Embryonic facial prominence (tissue), 1 donor: ENCODE results near the gene SLC25A25.

ENCODE experiments used
- DNase-seq: peaks from one replicate; pipeline ENCODE4 v3.0.0-alpha.2; 2016; ENCODE audit errors: extremely low spot score

SLC25A25 gene

DNA sequence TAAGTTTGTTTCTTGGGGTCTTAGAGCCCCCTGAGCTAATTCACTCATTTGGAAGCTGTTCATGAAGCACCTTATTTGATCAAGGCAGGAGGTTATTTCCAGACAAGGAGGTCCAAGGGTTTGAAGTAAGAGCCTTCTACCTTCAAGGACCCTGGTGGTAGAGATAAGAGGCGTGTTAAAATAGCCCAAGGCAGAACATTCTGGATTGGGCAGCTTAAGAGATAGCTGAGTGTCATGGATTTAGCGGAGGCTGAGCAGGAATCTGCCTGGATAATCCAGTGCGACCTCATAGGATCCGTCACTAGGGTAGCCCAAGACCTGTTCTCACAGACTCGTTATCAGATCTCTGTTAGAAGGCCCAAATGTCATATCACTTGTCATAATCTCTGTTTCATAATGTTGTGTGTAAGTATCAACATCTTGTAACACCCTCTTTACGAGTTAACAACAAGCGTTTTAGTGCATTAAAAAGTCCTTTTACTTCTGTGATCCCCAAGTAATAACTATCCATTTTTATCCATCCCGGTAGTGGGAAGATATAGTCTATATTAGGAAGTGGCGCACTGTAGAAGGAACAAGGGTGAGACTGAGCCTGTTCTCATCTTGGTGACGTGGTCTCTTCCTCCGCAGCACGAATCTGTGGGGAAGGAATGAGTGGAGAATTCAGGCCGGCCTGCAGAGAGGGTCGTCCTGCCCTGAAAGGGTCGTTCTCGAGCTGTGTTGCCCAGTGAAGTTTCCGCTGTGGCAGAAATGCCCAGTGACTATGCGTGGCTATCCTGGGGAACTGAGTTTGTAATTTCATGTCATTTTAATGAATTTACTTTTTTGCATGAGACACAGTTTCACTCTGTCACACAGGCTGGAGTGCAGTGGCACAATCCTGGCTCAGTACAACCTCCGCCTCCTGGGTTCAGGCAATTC, 28.8 kb downstream of the SLC25A25 start:
- DNase-seq = no peak

DNA sequence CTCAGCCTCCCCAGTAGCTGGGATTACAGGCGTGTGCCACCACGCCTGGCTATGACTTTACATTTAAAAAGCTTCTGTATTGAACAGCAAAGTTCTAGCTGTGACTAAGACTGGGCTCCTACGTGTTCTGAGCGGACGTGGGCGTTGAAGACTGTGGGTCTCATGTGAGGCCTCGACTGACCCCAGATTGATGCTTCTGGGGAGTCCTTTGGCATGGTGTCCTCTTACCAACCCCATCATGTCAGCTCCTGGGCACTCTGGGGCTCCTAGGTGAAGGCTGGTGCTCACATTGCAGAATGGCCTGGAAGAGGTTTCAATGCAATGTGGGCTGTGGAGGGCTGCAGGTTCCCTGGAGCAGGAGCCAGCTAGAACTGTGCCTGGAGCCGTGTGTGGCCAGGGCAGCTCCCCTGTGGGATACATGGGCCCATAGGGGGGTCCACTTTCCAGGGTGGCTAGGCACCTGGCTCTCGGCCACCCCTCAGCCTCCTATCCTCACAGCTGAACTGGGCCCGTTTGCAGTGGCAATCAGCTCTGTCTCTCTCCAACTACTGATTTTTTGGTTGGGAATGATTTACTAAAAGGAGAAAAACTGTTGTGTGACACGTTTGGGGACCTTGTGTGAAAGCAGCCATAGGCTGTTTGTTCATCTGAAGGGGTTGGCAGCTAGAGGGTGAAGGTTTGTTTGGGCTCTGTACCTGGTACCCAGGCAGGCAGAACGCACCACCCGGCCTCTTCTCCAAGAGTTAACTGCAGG, 29.7 kb downstream of the SLC25A25 start:
- no peak for DNase-seq

DNA sequence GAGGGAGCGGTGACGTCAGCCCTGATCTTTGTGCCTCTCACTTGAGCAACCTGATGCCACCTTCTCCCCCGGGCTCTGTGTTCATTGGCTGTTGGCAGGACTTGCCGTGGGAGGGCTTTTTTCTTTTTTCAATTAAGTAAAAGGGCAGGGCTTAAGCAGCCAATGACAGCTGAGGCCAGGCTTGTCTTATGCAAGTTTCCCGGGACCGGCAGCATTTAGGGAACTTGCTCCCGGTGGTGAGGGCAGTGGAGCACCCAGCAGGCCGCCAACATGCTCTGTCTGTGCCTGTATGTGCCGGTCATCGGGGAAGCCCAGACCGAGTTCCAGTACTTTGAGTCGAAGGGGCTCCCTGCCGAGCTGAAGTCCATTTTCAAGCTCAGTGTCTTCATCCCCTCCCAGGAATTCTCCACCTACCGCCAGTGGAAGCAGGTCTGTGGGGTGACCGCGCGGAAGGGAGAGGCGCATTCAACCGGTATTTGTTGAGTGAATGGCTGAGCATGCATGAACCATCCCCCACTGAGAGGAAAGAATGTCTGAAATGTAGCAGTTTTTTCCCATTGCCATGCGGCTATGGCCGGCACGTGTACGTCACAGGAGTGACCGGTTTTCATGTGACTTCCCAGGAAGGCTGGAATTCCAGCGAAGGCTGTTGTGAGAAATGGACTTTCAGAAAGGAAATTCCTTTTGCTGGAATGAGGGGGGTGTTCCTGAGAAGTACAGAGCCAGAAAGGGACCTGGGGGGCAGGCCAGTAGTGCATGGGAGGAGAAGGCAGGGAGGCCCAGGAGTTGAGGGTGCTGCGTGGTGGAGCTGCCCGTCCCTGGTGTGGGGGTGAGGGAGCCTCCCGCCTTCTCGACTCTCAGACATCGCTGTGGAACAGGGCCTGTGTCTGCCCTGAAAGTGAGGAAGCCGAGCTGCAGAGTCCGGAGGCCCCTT, 30.5 kb downstream of the SLC25A25 start:
- peak; percentile 90 for DNase-seq

DNA sequence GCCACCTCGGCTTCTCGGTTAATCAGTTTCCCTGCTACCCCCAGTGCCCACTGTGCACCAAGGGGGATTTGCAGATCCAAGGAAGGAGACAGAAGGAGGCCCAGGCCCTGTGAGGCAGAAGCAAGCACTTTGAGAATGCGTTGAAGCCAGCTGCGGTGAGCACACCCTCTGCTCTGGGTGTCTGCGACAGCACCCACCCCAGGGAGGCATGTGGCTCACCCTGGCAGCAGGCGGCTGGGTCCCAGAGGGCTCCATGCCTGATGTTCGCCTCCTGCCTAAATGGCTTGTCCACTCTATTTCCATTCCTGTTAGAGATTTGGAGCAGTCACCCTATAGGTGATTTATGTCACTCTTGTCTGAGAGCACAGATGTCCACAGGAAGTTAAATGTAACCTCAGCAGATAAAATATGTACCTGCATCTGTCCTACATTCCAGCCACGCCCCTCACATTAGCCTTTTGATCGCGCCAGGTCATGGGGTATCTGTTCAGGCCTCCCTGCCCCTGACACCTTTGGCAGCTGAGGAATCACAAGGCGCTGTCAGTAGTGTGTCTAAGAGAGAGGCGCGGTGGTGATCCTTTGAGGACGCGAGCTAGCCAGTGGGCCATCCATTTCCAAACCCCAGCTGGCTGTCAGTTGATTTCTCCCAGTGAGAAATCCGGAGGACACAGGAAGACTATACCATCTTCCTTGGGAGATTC, 31.3 kb downstream of the SLC25A25 start:
- DNase-seq = no peak

DNA sequence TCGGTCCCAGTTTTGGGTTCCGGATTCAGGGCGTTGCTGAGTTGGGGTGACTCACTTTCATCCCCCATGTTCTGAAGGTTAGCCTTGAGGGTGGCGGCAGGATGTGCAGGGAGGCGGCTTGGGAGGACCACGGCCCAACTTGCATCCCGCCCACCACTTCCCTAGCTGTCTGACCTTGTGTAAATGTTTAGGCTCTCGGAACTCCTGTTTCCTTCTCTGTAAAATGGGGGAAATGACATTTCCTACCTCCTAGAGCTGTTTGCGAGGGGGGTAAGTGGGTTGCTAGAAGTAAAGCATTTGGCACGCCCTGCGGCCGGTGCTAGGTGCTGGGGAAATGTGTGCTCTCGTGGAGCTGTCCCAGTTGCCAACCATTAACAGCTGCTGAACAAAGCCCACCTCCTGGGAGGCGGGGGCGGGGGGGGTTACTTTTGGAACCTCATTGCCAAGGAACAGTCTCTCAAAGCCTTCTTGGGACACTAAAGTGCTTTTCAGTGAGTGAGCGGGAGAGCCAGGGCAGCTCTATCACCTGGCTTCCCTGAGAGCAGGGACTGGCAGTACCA, 32.0 kb downstream of the SLC25A25 start:
- no peak for DNase-seq

DNA sequence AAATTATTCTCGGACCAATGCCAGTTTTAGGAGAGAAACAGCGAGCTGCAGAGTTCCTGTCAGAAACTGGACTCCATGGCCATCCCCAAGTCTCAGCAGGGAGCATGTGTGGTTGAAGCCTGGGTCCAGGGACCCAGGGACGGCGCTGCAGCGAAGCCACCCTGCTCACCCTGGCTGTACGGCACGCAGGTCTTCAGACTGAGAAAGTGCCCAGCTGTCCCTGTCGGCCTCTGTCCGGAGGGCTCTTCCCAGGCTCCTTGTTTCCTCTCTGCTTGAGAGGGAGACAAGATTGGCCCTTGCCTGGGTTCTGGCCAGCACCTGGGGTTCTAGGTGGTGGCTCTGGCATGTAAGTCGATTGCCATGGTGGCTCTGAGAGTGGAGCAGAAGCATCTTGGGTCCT, 32.5 kb downstream of the SLC25A25 start:
- DNase-seq = no peak

DNA sequence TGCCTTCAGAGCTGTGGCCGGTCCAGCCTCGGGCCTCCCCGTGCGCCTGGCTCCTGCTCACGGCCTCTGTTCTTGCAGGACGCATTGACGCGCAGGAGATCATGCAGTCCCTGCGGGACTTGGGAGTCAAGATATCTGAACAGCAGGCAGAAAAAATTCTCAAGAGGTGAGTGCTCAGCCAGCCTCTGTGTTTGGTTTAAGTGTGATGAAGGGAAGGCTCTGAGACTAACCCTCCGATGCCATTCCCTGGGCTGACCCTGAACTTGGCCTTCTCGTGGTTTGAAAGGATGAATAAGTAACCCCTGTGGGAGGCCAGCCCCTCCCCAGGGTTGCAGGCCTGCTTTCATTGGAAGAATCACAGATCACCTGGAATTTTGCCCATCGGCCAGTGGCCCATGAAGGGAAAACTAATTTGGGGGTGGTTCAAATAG, 33.2 kb downstream of the SLC25A25 start:
- DNase-seq = no peak

DNA sequence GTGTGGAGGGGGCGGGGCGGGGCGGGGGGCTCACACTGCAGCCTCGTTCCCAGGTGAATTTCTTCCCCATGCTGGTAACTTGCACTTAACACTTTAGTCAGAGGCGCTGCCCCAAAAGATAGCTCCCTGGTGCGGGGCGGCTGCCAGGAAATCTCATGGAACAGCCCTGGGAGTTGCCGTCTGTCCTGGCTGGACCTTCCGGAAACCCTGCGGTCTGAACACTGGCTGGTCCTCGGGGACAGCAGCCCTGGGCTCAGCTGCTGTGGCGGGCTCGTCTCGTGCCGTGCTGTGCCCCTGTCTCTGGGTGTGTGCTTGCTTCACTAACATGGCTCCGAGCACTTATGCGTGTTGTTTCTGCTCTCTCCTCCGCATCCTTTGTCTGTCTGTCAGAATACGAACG, 33.7 kb downstream of the SLC25A25 start:
- DNase-seq = no peak

DNA sequence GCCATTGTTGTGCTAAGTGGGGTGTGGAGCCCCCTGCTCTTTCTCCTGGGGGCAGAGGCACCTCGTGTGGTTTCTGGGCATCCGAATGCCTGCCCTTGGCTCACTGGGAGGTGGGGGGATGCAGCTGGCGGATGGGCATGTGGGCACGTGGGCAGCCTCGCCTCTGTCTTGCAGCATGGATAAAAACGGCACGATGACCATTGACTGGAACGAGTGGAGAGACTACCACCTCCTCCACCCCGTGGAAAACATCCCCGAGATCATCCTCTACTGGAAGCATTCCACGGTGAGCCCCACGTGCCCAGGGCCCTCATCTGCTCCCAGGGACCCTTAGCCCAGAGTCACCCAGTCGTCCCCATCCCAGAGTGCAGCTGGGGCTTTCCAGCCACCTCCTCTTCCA, 34.2 kb downstream of the SLC25A25 start:
- DNase-seq = no peak

DNA sequence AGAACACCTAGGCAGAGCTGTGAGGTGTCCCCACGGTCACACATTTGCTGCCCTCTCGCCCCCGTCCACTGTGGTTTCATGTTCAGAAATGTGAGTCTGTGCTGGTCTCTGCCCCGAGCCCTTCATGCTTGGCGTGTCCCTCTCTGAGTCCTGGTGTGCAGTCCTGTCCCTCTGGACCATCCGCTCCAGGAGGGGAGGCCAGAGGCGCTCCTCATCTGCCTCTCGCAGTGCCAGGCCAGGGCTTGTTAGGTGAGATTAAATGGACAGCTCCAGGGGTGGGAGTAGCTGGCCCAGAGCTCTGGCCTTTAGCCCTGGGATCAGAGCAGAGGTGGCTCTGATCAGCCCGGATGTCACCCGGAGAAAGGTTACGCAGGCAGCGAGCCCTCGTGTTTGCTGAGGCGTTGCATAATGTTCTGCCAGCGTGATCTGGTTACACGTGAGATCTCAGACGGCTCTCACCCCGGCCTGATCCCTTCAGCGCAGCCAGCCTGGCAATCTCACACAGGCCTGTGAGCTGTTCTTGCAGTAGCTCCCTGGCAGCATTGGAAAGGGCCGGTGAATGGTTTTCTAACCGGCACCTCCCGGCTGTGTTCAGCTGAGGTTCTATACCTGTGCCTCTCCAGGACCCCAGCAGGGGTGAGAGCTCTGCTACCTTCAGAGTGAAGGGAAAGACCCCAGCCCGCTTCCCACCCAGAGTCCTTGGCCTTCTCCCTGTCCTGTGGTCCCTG, 35.0 kb downstream of the SLC25A25 start:
- no peak for DNase-seq

DNA sequence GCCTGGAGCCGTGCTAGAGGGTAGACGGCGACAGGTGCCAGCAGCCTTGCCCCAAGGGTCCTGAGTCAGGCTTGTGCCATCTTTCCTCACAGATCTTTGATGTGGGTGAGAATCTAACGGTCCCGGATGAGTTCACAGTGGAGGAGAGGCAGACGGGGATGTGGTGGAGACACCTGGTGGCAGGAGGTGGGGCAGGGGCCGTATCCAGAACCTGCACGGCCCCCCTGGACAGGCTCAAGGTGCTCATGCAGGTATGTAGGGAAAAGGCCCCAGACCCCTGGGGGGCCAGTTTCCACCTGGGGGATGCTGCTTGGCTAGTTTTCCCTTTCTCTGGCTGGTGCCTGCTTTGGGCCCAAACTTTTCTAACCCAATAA, 35.5 kb downstream of the SLC25A25 start:
- DNase-seq = no peak

DNA sequence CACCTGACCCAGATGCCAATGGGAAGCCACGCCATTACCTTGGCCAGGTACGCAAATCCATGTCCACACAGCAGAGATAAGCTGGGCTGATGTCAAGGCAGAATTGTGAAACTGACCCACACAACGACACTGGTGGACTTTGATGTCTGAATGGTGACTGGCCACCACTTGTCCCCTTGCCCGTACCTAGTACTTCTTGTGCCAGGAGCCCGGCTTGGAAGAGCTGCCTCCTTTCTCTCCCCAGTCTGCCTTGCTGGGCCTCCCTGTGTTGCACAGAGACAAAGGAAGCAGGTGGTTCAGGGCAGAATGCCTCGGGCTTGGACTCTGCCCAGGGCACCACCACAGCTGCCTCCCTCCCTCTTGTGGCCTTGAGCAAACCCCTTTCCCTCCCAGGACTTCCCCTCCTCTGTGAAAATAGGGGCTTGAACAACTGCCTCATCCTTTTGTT, 36.2 kb downstream of the SLC25A25 start:
- DNase-seq = no peak

DNA sequence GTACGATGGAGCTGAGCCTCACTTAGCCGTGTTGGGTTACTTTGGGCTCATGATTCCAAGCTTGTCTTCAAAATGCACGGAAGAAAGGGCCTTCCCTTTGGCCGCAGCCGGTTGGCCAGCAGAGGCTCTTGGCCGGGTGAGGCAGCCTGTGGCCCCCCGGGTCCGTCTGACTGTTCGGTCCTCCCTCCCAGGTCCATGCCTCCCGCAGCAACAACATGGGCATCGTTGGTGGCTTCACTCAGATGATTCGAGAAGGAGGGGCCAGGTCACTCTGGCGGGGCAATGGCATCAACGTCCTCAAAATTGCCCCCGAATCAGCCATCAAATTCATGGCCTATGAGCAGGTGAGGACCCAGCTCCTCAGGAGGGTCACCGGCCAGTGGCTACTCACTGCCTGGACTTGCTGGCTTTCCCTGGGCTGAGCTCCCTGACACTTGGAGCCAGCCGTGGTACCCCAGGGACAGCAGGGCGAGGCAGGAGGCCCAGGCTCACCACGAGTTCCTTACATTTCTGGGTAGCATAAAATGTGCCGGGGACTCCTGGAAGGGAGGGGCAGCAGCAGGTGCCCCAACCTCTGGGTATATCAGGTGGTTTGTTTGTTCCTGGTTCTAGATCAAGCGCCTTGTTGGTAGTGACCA, 37.6 kb downstream of the SLC25A25 start:
- DNase-seq = no peak

DNA sequence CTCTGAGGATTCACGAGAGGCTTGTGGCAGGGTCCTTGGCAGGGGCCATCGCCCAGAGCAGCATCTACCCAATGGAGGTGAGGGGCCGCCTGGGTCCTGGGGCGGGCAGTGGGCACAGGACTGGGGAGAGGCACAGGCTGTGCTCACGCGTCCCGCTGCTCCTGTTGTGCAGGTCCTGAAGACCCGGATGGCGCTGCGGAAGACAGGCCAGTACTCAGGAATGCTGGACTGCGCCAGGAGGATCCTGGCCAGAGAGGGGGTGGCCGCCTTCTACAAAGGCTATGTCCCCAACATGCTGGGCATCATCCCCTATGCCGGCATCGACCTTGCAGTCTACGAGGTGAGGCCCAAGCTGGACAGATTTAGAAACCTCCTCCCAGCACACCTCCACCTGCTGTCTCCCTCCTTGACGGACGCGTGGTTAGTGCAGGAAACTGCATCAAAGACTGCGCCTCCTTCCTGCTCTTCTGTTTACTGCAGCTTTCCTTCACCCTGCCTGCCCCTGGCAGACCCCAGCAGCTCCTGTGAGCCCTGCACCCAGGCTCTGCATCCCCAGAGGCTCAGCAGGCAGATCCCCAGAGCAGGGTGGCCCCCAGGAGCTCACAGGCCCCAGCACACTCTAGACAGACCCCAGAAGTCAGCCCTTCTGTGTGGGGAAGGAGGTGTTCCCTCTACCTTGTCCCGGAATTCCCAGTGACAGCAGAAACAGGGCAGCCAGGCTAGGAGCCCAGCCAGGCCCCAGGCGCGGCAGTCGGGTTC, 38.3 kb downstream of the SLC25A25 start:
- no peak for DNase-seq

DNA sequence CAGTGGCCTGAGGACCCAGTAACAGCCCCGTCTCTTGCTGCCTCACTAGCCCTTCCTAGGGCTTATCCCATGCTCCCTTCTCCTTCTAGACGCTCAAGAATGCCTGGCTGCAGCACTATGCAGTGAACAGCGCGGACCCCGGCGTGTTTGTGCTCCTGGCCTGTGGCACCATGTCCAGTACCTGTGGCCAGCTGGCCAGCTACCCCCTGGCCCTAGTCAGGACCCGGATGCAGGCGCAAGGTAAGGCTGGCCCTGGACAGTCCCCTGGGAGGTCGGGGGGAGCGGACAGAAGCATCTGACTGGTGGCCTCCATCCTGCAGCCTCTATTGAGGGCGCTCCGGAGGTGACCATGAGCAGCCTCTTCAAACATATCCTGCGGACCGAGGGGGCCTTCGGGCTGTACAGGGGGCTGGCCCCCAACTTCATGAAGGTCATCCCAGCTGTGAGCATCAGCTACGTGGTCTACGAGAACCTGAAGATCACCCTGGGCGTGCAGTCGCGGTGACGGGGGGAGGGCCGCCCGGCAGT, 39.0 kb downstream of the SLC25A25 start:
- no peak for DNase-seq

DNA sequence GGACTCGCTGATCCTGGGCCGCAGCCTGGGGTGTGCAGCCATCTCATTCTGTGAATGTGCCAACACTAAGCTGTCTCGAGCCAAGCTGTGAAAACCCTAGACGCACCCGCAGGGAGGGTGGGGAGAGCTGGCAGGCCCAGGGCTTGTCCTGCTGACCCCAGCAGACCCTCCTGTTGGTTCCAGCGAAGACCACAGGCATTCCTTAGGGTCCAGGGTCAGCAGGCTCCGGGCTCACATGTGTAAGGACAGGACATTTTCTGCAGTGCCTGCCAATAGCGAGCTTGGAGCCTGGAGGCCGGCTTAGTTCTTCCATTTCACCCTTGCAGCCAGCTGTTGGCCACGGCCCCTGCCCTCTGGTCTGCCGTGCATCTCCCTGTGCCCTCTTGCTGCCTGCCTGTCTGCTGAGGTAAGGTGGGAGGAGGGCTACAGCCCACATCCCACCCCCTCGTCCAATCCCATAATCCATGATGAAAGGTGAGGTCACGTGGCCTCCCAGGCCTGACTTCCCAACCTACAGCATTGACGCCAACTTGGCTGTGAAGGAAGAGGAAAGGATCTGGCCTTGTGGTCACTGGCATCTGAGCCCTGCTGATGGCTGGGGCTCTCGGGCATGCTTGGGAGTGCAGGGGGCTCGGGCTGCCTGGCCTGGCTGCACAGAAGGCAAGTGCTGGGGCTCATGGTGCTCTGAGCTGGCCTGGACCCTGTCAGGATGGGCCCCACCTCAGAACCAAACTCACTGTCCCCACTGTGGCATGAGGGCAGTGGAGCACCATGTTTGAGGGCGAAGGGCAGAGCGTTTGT, 39.6 kb downstream of the SLC25A25 start:
- DNase-seq = no peak

DNA sequence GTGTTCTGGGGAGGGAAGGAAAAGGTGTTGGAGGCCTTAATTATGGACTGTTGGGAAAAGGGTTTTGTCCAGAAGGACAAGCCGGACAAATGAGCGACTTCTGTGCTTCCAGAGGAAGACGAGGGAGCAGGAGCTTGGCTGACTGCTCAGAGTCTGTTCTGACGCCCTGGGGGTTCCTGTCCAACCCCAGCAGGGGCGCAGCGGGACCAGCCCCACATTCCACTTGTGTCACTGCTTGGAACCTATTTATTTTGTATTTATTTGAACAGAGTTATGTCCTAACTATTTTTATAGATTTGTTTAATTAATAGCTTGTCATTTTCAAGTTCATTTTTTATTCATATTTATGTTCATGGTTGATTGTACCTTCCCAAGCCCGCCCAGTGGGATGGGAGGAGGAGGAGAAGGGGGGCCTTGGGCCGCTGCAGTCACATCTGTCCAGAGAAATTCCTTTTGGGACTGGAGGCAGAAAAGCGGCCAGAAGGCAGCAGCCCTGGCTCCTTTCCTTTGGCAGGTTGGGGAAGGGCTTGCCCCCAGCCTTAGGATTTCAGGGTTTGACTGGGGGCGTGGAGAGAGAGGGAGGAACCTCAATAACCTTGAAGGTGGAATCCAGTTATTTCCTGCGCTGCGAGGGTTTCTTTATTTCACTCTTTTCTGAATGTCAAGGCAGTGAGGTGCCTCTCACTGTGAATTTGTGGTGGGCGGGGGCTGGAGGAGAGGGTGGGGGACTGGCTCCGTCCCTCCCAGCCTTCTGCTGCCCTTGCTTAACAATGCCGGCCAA, 40.4 kb downstream of the SLC25A25 start:
- DNase-seq = no peak
